KMS-11 (cell line): ENCODE data around the gene C11orf21.

Experiments used
- H2AFZ ChIP-seq: fragments of 200-600 bp; sonication (generic); 2 replicates; pipeline ENCODE4 v1.6.1; 2016; ENCODE audit warnings: antibody characterized with exemption, mixed run types, low read depth
- H3K27ac ChIP-seq: fragments of 200-600 bp; sonication (generic); 2 replicates; pipeline ENCODE4 v1.6.1; 2016; ENCODE audit warnings: mild to moderate bottlenecking, mixed run types
- H3K27me3 ChIP-seq: fragments of 200-600 bp; sonication (generic); 2 replicates; pipeline ENCODE4 v1.6.1; 2017; ENCODE audit warnings: mild to moderate bottlenecking, low read depth, mixed run types, moderate library complexity; ENCODE audit not compliant: insufficient read depth
- H3K36me3 ChIP-seq: fragments of 200-600 bp; sonication (generic); 2 replicates; pipeline ENCODE4 v1.6.1; 2017; ENCODE audit warnings: mild to moderate bottlenecking, mixed run types; ENCODE audit not compliant: insufficient read depth
- H3K4me1 ChIP-seq: fragments of 200-600 bp; sonication (generic); 2 replicates; pipeline ENCODE4 v1.6.1; 2016; ENCODE audit warnings: mild to moderate bottlenecking, low read depth, mixed run types; ENCODE audit not compliant: poor library complexity, severe bottlenecking
- H3K4me2 ChIP-seq: fragments of 200-600 bp; sonication (generic); 2 replicates; pipeline ENCODE4 v1.7.0; 2016; ENCODE audit warnings: mild to moderate bottlenecking, mixed run types
- H3K4me3 ChIP-seq: fragments of 200-600 bp; sonication (generic); IDR thresholded peaks from 2 replicates; pipeline ENCODE4 v1.6.1; 2017; ENCODE audit warnings: low read depth, low read length, mixed read lengths; ENCODE audit not compliant: insufficient read depth
- H3K79me2 ChIP-seq: fragments of 200-600 bp; sonication (generic); 2 replicates; pipeline ENCODE4 v1.6.1; 2016; ENCODE audit warnings: low read depth, mixed run types; ENCODE audit not compliant: insufficient read depth
- H3K9ac ChIP-seq: fragments of 200-600 bp; sonication (generic); 2 replicates; pipeline ENCODE4 v1.6.1; 2016; ENCODE audit warnings: mild to moderate bottlenecking, mixed run types
- H4K20me1 ChIP-seq: fragments of 200-600 bp; sonication (generic); 2 replicates; pipeline ENCODE4 v1.6.1; 2016; ENCODE audit warnings: mild to moderate bottlenecking, mixed run types; ENCODE audit not compliant: insufficient read depth
- TF ChIP-seq, protein P1 (sequence below): fragments of 200-600 bp; sonication (generic); conservative IDR thresholded peaks from 2 replicates; pipeline ENCODE4 v1.6.1; 2017; ENCODE audit warnings: low read depth, mild to moderate bottlenecking, antibody characterized with exemption, low read length, moderate library complexity, mixed read lengths

The C11orf21 gene

DNA sequence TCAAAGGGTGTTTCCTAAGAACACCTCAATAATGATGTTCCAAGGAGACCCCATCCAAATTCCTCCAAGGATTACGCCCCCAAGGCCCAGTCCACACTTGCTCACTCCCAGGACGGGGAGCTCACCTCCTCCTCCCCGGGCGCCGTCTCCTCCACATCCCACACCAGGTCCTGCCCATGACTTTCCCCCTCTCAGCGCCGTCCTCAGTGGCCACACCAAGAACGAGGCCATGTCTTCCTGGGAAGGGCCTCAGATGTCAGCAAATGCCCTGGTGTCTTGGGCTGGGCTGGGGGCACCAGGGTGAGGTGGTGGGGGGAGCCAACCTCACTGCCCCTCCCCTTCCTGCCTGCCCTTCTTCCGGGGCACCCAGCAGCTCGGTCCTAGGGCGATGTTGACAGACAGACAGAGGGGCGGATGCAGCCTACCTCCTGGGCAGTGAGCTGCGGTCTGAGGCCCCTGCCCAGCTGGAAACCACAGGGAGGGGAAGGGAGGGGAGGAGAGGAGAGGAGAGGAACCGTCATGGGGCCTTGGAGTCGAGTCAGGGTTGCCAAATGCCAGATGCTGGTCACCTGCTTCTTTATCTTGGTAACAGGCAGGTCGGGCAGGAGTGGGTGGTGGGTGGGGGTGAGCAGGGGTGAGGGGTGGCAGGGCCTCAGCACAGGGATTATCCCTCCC lies at the start of gene C11orf21, which contains the start of gene TSPAN32:
TSS of gene C11orf21 (minus strand) at position 288 of the 675 bp plus-strand sequence. CDS start at position 178, 110 bp downstream.
TSS of gene TSPAN32 (plus strand) at position 383 of the 675 bp plus-strand sequence. CDS start at position 520, 137 bp downstream.
- Histone ChIP-seq H3K36me3 (no peaks in the 10 kb centered on the region), H3K4me3 (no peak within 1 kb of the TSS), H3K9ac (no peak within 1 kb of the TSS), H2AFZ (no peak within 1 kb of the TSS; the same call in 1 of the 2 replicates), H3K79me2 (no peaks in the 10 kb centered on the region), H3K27ac (no peak within 1 kb of the TSS), H3K27me3 (peaks cover 37% of the 10 kb centered on the region), H3K4me1 (peaks cover 8% of the 10 kb centered on the region), H3K4me2 (no peak within 1 kb of the TSS), H4K20me1 (no peaks in the 10 kb centered on the region)
- TF ChIP-seq, protein P1, sequence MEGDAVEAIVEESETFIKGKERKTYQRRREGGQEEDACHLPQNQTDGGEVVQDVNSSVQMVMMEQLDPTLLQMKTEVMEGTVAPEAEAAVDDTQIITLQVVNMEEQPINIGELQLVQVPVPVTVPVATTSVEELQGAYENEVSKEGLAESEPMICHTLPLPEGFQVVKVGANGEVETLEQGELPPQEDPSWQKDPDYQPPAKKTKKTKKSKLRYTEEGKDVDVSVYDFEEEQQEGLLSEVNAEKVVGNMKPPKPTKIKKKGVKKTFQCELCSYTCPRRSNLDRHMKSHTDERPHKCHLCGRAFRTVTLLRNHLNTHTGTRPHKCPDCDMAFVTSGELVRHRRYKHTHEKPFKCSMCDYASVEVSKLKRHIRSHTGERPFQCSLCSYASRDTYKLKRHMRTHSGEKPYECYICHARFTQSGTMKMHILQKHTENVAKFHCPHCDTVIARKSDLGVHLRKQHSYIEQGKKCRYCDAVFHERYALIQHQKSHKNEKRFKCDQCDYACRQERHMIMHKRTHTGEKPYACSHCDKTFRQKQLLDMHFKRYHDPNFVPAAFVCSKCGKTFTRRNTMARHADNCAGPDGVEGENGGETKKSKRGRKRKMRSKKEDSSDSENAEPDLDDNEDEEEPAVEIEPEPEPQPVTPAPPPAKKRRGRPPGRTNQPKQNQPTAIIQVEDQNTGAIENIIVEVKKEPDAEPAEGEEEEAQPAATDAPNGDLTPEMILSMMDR, result no peak

DNA sequence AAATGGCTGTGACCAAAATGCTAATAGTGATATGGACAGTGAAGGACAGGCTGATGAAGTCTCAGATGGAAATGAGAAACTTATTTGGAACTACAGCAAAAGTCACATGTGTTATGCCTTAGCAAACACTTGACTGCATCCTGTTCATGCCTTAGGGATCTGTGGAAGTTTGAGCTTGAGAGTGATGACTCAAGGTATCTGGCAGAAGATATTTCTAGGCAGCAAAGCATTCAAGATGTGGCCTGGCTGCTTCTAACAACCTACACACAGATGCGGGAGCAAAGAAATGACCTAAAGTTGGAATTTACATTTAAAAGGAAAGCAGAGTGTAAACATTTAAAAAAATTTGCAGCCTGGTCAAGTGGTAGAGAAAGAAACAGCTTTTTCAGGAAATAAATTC lies 47.3 kb upstream of the C11orf21 start:
- H3K79me2 ChIP-seq, result no peaks in the 10 kb centered on the region
- peaks cover 89% of the 10 kb centered on the region for H3K27me3 ChIP-seq
- H3K4me3 ChIP-seq, result no peak overlapping the region
- no peak overlapping the region for H2AFZ ChIP-seq
- no peak overlapping the region for H3K4me2 ChIP-seq
- no peaks in the 10 kb centered on the region for H4K20me1 ChIP-seq
- H3K27ac ChIP-seq, result no peak overlapping the region
- H3K4me1 ChIP-seq, result no peaks in the 10 kb centered on the region
- H3K9ac ChIP-seq, result no peak overlapping the region
- no peaks in the 10 kb centered on the region for H3K36me3 ChIP-seq
- TF ChIP-seq, protein P1, result no peak

DNA sequence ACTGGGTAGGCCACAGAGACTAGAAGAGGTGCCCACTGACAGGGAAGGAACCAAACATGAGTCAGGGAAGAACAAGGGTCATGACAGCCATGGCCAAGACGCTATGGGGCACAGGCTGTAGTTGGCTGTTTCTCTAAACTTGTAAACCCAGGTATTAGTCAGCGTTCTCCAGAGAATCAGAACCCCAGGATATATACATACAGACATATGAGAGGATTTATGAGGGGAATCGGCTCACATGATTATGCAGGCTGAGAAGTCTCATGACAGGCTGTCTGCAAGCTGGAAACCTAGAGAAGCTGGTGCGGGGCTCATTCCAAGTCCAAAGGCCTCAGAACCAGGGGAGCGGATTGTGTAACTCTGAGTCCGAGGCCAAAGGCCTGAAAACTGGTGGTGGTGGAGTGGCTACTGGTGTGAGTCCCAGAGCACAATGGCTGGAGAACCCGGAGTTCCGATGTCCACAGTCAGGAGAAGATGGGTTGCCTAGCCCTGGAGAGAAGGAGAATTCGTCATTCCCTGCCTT lies 45.7 kb upstream of the C11orf21 start:
- H2AFZ ChIP-seq, result no peak overlapping the region
- H3K4me3 ChIP-seq, result no peak overlapping the region
- no peaks in the 10 kb centered on the region for H3K4me1 ChIP-seq
- no peaks in the 10 kb centered on the region for H3K79me2 ChIP-seq
- H3K27me3 ChIP-seq, result peaks cover 89% of the 10 kb centered on the region
- no peaks in the 10 kb centered on the region for H4K20me1 ChIP-seq
- no peaks in the 10 kb centered on the region for H3K36me3 ChIP-seq
- TF ChIP-seq, protein P1, result no peak
- H3K9ac ChIP-seq, result no peak overlapping the region
- H3K27ac ChIP-seq, result no peak overlapping the region
- no peak overlapping the region for H3K4me2 ChIP-seq

DNA sequence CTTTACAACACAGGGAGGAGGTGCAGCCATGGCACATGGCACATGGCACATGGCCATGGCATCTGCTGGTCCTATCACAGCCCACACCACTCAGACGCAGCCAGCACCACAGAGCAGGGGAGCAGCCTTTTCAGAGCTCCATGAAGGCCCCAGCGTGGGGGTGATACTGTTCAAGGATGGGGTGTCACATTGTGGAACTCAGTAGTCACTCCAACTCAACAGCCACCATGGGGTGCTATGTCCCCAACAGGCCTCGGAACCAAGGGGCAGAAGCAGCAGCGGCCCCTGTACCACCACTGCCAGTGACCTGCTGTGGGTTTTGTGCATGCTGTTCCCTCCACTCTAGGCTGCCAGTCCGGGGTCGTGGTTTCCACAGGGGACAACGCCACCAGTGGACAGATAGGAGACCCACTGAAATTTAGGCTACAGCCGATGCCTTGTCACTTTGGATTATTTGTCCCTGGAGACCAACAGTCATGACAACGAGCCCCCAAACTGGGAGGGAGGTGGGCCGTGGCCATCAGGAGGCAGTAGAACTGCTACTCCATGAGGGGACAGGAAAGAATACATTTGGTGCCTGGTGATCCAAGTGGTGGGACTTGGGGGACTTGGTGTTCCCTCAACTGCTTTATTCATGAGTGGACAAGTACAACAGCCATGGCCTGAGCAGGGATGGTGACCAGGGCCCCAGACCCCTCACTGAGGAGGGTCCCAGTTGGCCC lies 45.0 kb upstream of the C11orf21 start:
- Histone ChIP-seq H4K20me1 (no peaks in the 10 kb centered on the region), H3K4me2 (no peak overlapping the region), H3K4me3 (no peak overlapping the region), H3K27me3 (peaks cover 89% of the 10 kb centered on the region), H2AFZ (no peak overlapping the region), H3K27ac (no peak overlapping the region), H3K36me3 (no peaks in the 10 kb centered on the region), H3K79me2 (no peaks in the 10 kb centered on the region), H3K9ac (no peak overlapping the region), H3K4me1 (no peaks in the 10 kb centered on the region)
- TF ChIP-seq, protein P1, result no peak
